ENCODE data around the gene ZNF223.

ZNF223 gene

GRCh38 chr19:44051650-44052402 is at the start of gene ZNF223:
Gene ZNF223, plus strand, starts transcription at chr19:44052036. Its CDS starts 3,141 bp downstream, at chr19:44055177.
- DNase-seq (ENCODE audit: low spot score) = no peak

GRCh38 chr19:44002212-44002565 is 49.6 kb upstream of the ZNF223 start:
- no peak for DNase-seq (ENCODE audit: low spot score)

GRCh38 chr19:44002566-44003460 is 49.0 kb upstream of the ZNF223 start, which contains the start of gene ZNF230:
Gene ZNF230, plus strand, starts transcription at chr19:44002957. Its CDS starts 4,122 bp downstream, at chr19:44007079.
- DNase-seq (ENCODE audit: low spot score) = peak; percentile 77

- DNase-seq (ENCODE audit: low spot score) = no peak
Observed at GRCh38 chr19:44003461-44004009, 48.3 kb upstream of the ZNF223 start.

GRCh38 chr19:44005973-44006372 is 45.9 kb upstream of the ZNF223 start:
- DNase-seq (ENCODE audit: low spot score) = no peak

GRCh38 chr19:44007473-44007872 is 44.4 kb upstream of the ZNF223 start:
- DNase-seq (ENCODE audit: low spot score) = no peak

- DNase-seq (ENCODE audit: low spot score) = no peak
Observed at GRCh38 chr19:44010468-44010867, 41.4 kb upstream of the ZNF223 start.

GRCh38 chr19:44019498-44019897 is 32.3 kb upstream of the ZNF223 start:
- no peak for DNase-seq (ENCODE audit: low spot score)

- DNase-seq (ENCODE audit: low spot score) = no peak
Observed at GRCh38 chr19:44021221-44021620, 30.6 kb upstream of the ZNF223 start.

- DNase-seq (ENCODE audit: low spot score) = no peak
Observed at GRCh38 chr19:44024900-44025216, 27.0 kb upstream of the ZNF223 start.

- peak; percentile 27 for DNase-seq (ENCODE audit: low spot score)
Observed at GRCh38 chr19:44025217-44025936, 26.5 kb upstream of the ZNF223 start, which contains the start of gene ZNF222. Gene ZNF222, plus strand, starts transcription at chr19:44025379. Its CDS starts 58 bp downstream, at chr19:44025437.

GRCh38 chr19:44026622-44027021 is 25.2 kb upstream of the ZNF223 start:
- no peak for DNase-seq (ENCODE audit: low spot score)

- no peak for DNase-seq (ENCODE audit: low spot score)
Observed at GRCh38 chr19:44032001-44032610, 19.7 kb upstream of the ZNF223 start.

GRCh38 chr19:44042147-44042546 is 9.7 kb upstream of the ZNF223 start:
- no peak for DNase-seq (ENCODE audit: low spot score)

GRCh38 chr19:44050740-44051649 is 841 bp upstream of the ZNF223 start:
- no peak for DNase-seq (ENCODE audit: low spot score)

GRCh38 chr19:44055870-44056269 is 4.0 kb downstream of the ZNF223 start:
- no peak for DNase-seq (ENCODE audit: low spot score)

- no peak for DNase-seq (ENCODE audit: low spot score)
Observed at GRCh38 chr19:44059229-44059628, 7.4 kb downstream of the ZNF223 start.

GRCh38 chr19:44061038-44061437 is 9.2 kb downstream of the ZNF223 start:
- DNase-seq (ENCODE audit: low spot score) = no peak

- no peak for DNase-seq (ENCODE audit: low spot score)
Observed at GRCh38 chr19:44066305-44066704, 14.5 kb downstream of the ZNF223 start.

GRCh38 chr19:44069415-44069814 is 17.6 kb downstream of the ZNF223 start:
- no peak for DNase-seq (ENCODE audit: low spot score)

All from LoVo (cell line).